HG02763 (cell line): Measurements from ENCODE around the gene DCUN1D3.

Experiments
- ATAC-seq: cut with Tn5 transposase; IDR thresholded peaks from one replicate; pipeline ENCODE4 v1.9.1; 2021; ENCODE audit warnings: mild to moderate bottlenecking, moderate library complexity; ENCODE audit not compliant: unreplicated experiment

Gene DCUN1D3

GRCh38 chr16:20920091-20920490 is 19.9 kb upstream of the DCUN1D3 start:
- ATAC-seq: no peak

DNA sequence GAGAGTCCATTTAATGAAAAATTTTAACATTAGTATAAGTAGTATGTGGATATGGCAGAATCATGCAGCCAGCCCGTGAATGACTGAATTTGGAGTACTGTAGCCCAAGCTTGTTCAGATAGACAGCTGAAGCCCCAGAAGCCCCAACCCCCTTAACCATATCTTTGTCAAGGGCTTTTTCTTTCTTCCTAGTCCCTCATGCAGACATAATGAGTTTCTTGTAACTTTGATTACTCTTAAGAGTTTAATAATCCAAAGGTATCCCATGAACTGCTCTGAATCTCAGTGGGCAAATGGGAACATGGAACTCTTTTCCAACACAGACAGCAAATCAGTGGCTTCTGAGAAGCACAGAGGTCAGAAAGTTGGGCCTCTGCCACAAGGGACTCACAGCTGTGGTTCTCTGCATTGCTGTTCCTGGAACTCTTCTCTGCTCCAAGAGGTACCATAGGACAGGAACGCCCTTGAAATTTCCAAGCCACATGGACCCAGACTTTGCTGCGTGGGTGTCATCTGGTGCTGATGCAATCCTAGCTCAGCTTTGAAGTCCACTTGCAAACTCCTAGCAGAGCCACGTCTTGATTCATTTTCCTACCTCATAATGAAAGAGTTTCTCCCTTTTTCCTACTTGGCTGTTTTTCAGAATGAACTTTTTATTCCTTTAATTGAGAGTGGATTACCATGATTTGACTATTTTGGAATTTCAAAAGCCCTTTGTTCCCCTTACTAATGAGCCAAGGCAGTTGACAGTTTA is 18.5 kb upstream of the DCUN1D3 start:
- no peak for ATAC-seq

DNA sequence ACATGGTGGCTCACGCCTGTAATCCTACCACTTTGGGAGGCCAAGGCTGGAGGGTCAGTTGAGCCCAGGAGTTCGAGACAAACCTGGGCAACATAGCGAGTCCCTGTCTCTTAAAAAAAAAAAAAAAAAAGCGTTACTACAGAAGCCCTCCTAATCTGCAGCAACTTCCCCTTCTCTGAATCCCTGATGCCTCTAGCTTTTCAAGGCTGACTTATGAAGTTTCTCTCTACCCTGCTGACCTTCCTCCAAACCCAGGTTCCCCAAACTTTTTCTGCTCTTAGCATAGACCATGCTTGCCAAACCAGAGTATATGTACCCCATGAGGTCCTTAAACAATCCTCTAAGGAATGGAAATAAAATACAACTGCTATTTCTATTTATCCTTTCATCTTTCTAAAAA is 16.8 kb upstream of the DCUN1D3 start:
- ATAC-seq: no peak

DNA sequence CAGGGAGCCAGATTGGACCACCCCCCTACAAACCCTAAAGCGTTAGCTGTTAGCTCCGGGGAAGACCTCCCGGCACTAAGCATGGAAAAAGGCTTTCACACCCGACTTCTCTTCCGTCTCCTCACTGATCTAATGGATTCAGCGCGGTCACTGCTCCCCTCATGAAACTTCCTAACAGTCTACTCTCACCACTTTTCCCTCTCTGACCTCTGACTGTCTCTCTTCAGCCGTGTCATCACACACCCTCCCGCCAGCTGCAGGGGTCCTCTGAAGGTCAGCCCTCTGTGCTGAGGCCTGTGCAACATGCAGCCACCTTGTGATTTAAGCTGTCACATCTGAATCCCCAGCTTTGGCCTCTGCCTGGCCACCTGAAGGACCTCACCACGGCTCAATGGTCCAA is 16.1 kb upstream of the DCUN1D3 start:
- no peak for ATAC-seq

DNA sequence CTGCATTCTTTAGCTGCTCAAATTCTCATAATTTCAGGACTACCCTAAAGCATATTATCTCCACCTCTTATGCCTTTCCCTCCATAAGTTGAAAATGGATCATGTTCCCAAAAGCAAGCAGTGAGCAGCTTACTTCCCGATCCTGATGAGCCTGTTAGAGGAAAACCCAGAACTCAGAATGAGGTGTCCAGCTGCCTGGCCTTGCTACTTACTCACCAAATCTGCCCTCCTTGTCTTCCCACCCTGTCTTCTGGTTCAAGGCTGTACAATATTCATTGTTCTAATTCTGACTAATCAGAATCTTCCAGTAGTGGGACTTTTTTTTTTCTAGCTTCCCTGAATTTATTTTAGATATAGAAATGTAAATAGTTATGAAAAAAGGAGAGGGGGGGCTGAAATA is 11.2 kb upstream of the DCUN1D3 start:
- ATAC-seq: no peak

- ATAC-seq: no peak
Measured at GRCh38 chr16:20910781-20911321, 10.7 kb upstream of the DCUN1D3 start.

DNA sequence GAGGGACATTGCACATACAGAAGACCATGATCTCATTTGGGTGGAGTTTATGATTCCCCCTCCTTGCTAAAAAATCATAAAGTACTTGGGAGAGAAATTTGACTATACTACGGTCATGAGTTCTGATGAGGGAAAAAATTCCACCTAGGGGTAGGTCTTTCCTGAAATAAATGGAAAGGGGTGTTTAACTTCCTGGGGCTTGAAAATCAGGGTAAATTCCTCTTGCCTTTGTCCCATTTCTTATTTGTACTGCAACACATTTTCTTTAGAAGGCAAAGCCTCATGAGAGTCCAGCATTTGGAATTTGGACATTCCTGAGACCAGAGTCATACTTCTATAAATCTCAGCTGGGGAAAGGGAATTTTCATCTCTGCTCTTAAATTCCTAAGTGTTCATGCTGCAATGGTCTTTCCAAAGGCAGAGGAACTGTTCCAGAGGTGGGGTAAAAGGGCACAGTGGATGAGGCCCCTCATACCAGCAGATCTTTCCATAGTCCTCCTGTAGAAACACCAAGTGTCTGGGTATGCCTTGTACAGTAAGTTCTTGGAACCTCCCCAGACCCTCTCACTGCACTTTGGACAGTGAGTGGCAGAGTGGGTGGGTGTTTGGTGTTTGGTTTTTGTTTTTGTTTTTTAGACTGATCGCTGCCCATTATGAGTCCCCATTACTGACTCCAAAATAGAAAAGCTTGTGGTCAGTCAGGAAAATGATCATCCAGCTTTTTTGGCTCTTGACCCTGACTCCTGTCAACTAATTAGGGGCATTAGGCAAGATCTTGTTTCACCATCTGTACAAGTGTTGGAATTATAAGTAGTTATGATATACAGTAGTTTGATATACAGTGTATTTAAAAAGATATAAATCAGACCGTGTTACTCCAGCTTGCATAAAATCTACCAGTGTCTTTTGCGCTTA is 6.4 kb upstream of the DCUN1D3 start:
- ATAC-seq: no peak

- no peak for ATAC-seq
Measured at GRCh38 chr16:20905576-20905975, 5.4 kb upstream of the DCUN1D3 start.

DNA sequence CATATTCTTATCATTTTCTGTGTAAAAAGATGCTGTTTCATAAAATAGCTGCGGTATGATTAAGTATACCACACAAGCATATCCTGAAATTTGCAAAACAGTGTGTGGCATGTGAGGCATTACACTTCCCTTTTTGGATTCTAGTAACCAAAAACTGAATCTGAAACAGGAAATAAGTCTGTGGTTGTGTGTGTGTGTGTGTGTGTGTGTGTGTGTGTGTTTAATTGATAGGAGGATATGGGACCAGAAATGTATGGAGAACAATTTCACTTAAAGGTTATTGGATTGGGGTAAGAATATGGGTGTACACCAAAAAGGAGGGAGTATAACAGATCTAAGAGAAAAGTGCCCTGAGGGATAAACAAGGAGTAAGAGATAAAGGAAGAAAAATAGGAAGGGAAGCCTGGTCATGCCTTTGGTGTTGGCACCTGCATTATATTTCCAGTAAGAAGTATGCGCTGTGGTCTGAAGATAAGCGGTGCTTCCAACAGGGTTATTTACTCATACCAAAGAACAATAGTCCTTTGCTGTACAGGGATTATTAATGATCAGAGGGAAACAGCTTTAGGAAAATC is 4.4 kb upstream of the DCUN1D3 start:
- no peak for ATAC-seq

GRCh38 chr16:20903899-20904506 is 3.8 kb upstream of the DCUN1D3 start:
- no peak for ATAC-seq

- no peak for ATAC-seq
Measured at GRCh38 chr16:20903116-20903898, 3.1 kb upstream of the DCUN1D3 start.

GRCh38 chr16:20902426-20902825 is 2.3 kb upstream of the DCUN1D3 start:
- no peak for ATAC-seq

DNA sequence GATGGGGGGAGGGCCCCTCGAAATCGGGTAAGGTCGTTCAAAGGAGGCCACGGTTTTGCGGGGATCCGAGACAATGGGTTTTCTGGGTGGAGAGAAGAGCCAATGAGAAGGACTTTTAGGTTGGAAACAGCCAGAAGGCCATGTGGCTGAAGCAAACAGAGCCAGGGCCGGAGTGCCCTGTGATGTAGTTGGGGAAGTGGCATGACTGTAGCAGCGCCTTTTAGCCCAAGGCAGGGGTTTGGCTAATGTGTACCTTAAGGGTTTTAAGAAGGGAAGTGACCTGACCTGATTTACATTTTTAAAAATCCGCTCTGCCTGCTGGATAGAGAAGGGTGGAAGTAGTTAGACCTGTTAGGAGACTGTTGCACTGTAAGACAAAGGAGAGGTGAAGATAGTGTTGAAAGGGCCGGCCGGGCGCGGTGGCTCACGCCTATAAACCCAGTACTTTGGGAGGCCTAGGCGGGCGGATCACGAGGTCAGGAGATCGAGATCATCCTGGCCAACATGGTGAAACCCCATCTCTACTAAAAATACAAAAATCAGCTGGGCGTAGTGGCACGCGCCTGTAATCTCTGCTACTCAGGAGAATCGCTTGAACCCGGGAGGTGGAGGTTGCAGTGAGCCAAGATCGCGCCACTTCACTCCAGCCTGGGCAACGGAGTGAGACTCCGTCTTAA is 1.4 kb upstream of the DCUN1D3 start:
- ATAC-seq: no peak

GRCh38 chr16:20901068-20901435 is 894 bp upstream of the DCUN1D3 start:
- no peak for ATAC-seq

DNA sequence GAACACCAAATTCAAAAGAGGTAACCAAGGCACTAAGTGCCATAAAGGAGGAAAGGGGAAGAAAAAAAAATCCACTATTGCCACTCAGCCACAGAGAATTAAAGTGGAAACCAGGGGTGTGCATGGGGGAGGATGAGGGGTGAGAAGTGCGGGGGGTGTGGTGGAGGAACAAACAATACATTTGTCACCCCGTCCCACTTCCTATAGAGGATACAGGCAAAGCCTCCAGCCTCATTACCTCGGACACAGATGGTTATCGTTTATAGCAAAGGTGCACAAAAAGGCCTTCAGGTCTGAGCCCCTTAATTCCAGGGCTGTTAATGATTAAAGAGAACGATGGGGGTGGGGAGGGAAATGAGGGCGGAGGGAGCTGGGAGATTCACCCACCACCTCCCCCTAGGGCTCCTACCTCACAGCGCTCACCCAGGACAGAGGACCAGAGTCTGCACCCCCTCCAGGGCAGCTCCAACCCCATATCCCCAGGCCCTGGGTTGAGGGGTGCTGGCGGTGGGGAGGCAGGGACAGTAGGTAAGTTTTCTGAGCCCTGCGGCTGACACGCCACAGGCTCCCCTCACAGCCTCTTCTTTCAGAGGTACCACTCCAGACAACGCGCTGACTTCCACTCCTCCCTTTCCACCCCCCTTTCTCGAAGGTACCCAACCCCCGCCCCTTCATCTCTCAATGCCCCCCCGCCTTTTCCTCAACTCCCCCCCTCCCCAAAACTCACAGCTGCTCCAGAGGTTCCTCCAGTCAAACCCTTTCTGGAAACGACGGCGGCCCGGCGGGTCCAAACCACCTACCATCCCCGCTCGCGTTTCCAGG is 470 bp downstream of the DCUN1D3 start:
- no peak for ATAC-seq

GRCh38 chr16:20899071-20899470 is 1.1 kb downstream of the DCUN1D3 start:
- ATAC-seq: no peak

GRCh38 chr16:20897922-20898321 is 2.2 kb downstream of the DCUN1D3 start:
- ATAC-seq: no peak

DNA sequence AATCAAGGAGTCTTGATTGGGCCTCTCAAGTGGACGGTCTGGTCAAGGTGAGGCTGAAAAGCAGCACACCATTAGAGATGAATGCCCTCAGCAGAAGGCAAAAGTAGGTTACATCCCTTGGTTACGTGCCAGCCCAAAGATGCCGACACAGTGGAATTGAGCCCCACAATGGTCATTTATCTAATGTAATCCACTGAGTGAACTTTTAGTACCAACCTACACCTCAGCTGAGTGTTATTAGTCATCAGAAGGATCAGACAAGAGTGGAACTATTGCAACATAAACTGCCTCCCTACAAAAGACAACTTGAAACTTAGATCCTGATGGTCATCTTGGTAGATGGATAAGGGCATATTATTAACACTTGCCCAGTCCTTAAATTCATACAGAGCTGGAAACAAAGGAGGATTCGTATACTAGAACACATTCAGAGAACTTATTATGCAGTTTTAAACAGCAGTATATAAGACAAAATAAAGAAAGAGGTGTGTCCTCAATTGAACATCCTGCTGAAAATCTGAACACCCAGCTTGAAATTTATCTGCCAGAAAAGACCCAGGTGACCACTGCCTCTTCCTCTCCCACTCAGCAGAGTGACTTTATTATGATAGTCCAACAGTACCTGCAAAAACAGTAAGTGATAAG is 2.8 kb downstream of the DCUN1D3 start:
- ATAC-seq: no peak
